Mesendoderm (in vitro differentiated cells): ENCODE data around the gene CDKN1C. TPM values are rescaled to one million over a fixed set of nuclear protein-coding genes. Genes with fewer than 3 reads are reported as not detected.
A peak's percentile ranks its signal among the peaks of the same experiment; 100 is the strongest.

ENCODE experiments used
- DNase-seq: peaks from one replicate; pipeline ENCODE4 v3.0.0; 2013
- H2AK5ac ChIP-seq: 2 replicates; pipeline ENCODE4 v1.6.1; 2013; ENCODE audit warnings: low read length, inconsistent platforms
- H2BK120ac ChIP-seq: 2 replicates; pipeline ENCODE4 v1.6.1; 2013; ENCODE audit warnings: low read depth, mild to moderate bottlenecking, low read length, moderate library complexity, mixed read lengths
- H2BK15ac ChIP-seq: replicated peaks from 2 replicates; pipeline ENCODE4 v1.6.1; 2013; ENCODE audit warnings: low read depth, mild to moderate bottlenecking, moderate library complexity
- H2BK5ac ChIP-seq: 2 replicates; pipeline ENCODE4 v1.6.1; 2013; ENCODE audit warnings: low read length, inconsistent platforms
- H3K18ac ChIP-seq: 2 replicates; pipeline ENCODE4 v1.6.1; 2013; ENCODE audit warnings: mild to moderate bottlenecking, low read length, mixed read lengths
- H3K23ac ChIP-seq: one replicate; pipeline ENCODE4 v1.6.1; 2013; ENCODE audit warnings: low read length
- H3K27ac ChIP-seq: 2 replicates; pipeline ENCODE4 v1.5.1; 2013; ENCODE audit warnings: low read depth, mild to moderate bottlenecking, inconsistent platforms, low read length, moderate library complexity
- H3K27me3 ChIP-seq: 2 replicates; pipeline ENCODE4 v1.6.1; 2013; ENCODE audit warnings: low read length, control low read depth, mild to moderate bottlenecking, inconsistent platforms; ENCODE audit not compliant: insufficient read depth, poor library complexity
- H3K36me3 ChIP-seq: 2 replicates; pipeline ENCODE4 v1.6.1; 2013; ENCODE audit warnings: low read length, inconsistent platforms; ENCODE audit not compliant: control insufficient read depth, insufficient read depth
- H3K4ac ChIP-seq: one replicate; pipeline ENCODE4 v1.6.1; 2013; ENCODE audit warnings: low read depth, mild to moderate bottlenecking, low read length, moderate library complexity
- H3K4me1 ChIP-seq: 2 replicates; pipeline ENCODE4 v1.6.1; 2013; ENCODE audit warnings: low read depth, low read length, inconsistent platforms; ENCODE audit not compliant: control insufficient read depth
- H3K4me2 ChIP-seq: 2 replicates; pipeline ENCODE4 v1.6.1; 2013; ENCODE audit warnings: low read length
- H3K4me3 ChIP-seq: 2 replicates; pipeline ENCODE4 v1.5.1; 2013; ENCODE audit warnings: mild to moderate bottlenecking, low read length
- H3K56ac ChIP-seq: one replicate; pipeline ENCODE4 v1.6.1; 2013; ENCODE audit warnings: low read length
- H3K79me1 ChIP-seq: 2 replicates; pipeline ENCODE4 v1.6.1; 2013; ENCODE audit warnings: low read length, inconsistent platforms
- H3K79me2 ChIP-seq: 2 replicates; pipeline ENCODE4 v1.6.1; 2013; ENCODE audit warnings: mild to moderate bottlenecking, low read length; ENCODE audit not compliant: control insufficient read depth, insufficient read depth
- H3K9ac ChIP-seq: 2 replicates; pipeline ENCODE4 v1.6.1; 2013; ENCODE audit warnings: low read length, inconsistent platforms
- H4K5ac ChIP-seq: one replicate; pipeline ENCODE4 v1.6.1; 2013; ENCODE audit warnings: low read length
- H4K8ac ChIP-seq: one replicate; pipeline ENCODE4 v1.6.1; 2013; ENCODE audit warnings: low read depth, mild to moderate bottlenecking, control low read depth, low read length, moderate library complexity
- WGBS: extraction: QIAGEN DNeasy Blood & Tissue Kit; methylation state at CpG from one replicate; pipeline ENCODE4 v1.1.7; 2013; ENCODE audit warnings: low lambda C conversion rate, missing lambda C conversion rate; ENCODE audit not compliant: insufficient coverage; ENCODE audit errors: extremely low coverage; 5-methylcytosine and 5-hydroxymethylcytosine counted together
- polyA plus RNA-seq, 2 experiments: library from polyadenylated mRNA; stranded (reverse); fragments of 200-250 nt; gene quantifications; one replicate each; pipeline ENCODE4 v1.2.3, GENCODE V29; 2013

CDKN1C gene
- polyA plus RNA-seq (2013, experiment 1 of 2), result 4.1 TPM
- polyA plus RNA-seq (2013, experiment 2 of 2), result 4.4 TPM

- DNase-seq, result peak; percentile 85
- Histone ChIP-seq H3K18ac (peak within 1 kb of the TSS; percentile 60), H2BK5ac (no peak within 1 kb of the TSS), H3K27me3 (peaks cover 5% of the 10 kb centered on the region), H2BK120ac (no peak within 1 kb of the TSS), H3K4me3 (no peak within 1 kb of the TSS), H2BK15ac (no peak within 1 kb of the TSS), H3K36me3 (no peaks in the 10 kb centered on the region), H3K4me2 (peak within 1 kb of the TSS; percentile 55), H3K23ac (peak within 1 kb of the TSS; percentile 3), H3K79me2 (no peaks in the 10 kb centered on the region), H3K56ac (peak within 1 kb of the TSS; percentile 84), H4K8ac (no peak within 1 kb of the TSS), H3K79me1 (no peaks in the 10 kb centered on the region), H4K5ac (no peak within 1 kb of the TSS), H3K4me1 (peaks cover 2% of the 10 kb centered on the region), H3K9ac (peak within 1 kb of the TSS; percentile 73), H2AK5ac (no peak within 1 kb of the TSS), H3K27ac (no peak within 1 kb of the TSS), H3K4ac (no peak within 1 kb of the TSS)
- WGBS, result no CpG with 5 or more reads among the region's 61 CpGs
Observed at GRCh38 chr11:2885678-2886081, at the start of gene CDKN1C. CDKN1C (minus strand) TSS chr11:2885775; CDS start chr11:2885456, 319 bp downstream.

DNA sequence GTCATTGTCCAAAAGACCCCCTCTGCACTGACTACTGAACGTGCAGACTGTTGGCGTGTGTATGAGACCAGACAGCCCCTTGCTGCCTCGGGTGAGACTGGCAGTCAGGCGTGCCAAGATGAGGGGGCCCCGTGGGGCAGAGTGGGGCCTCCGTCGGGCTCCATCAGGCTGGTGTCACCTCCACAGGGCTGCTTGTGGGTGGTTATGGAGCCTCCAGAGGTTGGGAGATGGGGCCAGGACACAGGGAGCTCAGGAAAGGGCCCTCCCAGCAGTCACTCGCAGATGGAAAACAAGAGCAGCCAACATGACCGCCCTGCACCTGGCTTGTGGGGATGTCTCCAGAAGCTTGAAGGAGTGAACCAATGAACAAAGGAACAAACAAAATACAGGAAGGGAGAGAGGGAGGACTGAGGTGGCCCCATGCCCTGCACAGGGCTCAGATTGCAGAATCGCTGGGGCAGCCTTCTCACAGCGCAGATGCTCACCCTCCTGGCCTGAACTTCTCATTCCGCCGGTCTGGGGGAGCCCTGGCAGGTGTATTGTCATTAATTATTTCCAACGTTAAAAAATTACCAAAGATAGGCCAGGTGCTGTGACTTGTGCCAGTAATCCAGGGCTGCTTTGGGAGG lies 49.1 kb upstream of the CDKN1C start:
- no peak overlapping the region for H3K56ac ChIP-seq
- no peak overlapping the region for H3K18ac ChIP-seq
- H2BK5ac ChIP-seq, result no peak overlapping the region
- no peaks in the 10 kb centered on the region for H3K36me3 ChIP-seq
- no peak overlapping the region for H3K23ac ChIP-seq
- no peak overlapping the region for H2BK15ac ChIP-seq
- no peak overlapping the region for H3K4me3 ChIP-seq
- no peak overlapping the region for H2BK120ac ChIP-seq
- no peak overlapping the region for H2AK5ac ChIP-seq
- no peak overlapping the region for H3K9ac ChIP-seq
- no peak overlapping the region for H3K4ac ChIP-seq
- H3K4me1 ChIP-seq, result peaks cover 2% of the 10 kb centered on the region
- H3K27me3 ChIP-seq, result no peaks in the 10 kb centered on the region
- H3K79me1 ChIP-seq, result no peaks in the 10 kb centered on the region
- H4K8ac ChIP-seq, result no peak overlapping the region
- H3K4me2 ChIP-seq, result no peak overlapping the region
- no peaks in the 10 kb centered on the region for H3K79me2 ChIP-seq
- no peak overlapping the region for H3K27ac ChIP-seq
- WGBS, result no CpG with 5 or more reads among the region's 14 CpGs
- DNase-seq, result no peak
- H4K5ac ChIP-seq, result no peak overlapping the region

DNA sequence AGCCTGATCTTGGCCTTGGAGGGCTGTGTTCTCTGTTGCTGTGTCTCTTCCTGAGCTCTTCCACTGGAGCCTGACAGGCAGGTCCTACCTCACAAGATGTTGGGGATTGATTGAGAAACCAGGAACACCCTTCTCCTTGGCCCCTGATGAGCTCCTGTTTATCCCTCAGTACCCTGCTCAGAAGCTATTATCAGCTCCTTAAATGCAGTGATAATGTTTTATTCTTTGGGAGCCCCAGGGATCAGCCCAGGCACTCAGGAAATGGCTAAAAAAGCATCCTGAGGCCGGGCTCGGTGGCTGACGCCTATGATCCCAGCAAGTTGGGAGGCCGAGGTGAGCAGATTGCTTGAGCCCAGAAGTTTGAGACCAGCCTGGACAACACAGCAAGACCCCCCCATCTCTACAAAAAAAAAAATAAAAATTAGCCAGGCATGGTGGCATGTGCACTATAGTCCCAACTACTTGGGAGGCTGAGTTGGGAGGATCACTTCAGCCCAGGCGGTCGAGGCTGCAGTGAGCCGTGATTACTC lies 48.5 kb upstream of the CDKN1C start:
- no peak overlapping the region for H3K4me2 ChIP-seq
- no peak overlapping the region for H3K9ac ChIP-seq
- no peak overlapping the region for H2BK120ac ChIP-seq
- H3K27ac ChIP-seq, result no peak overlapping the region
- no peaks in the 10 kb centered on the region for H3K36me3 ChIP-seq
- no CpG with 5 or more reads among the region's 7 CpGs for WGBS
- H3K79me1 ChIP-seq, result no peaks in the 10 kb centered on the region
- DNase-seq, result peak; percentile 54
- H3K56ac ChIP-seq, result no peak overlapping the region
- H3K4me1 ChIP-seq, result peaks cover 2% of the 10 kb centered on the region
- H2AK5ac ChIP-seq, result no peak overlapping the region
- H4K5ac ChIP-seq, result no peak overlapping the region
- H3K4me3 ChIP-seq, result no peak overlapping the region
- no peaks in the 10 kb centered on the region for H3K79me2 ChIP-seq
- H3K27me3 ChIP-seq, result peaks cover under 1% of the 10 kb centered on the region
- H3K4ac ChIP-seq, result no peak overlapping the region
- no peak overlapping the region for H2BK15ac ChIP-seq
- H4K8ac ChIP-seq, result no peak overlapping the region
- no peak overlapping the region for H3K18ac ChIP-seq
- no peak overlapping the region for H2BK5ac ChIP-seq
- H3K23ac ChIP-seq, result no peak overlapping the region

- H3K9ac ChIP-seq, result no peak overlapping the region
- H3K27ac ChIP-seq, result no peak overlapping the region
- H3K23ac ChIP-seq, result no peak overlapping the region
- H4K8ac ChIP-seq, result no peak overlapping the region
- H3K36me3 ChIP-seq, result no peaks in the 10 kb centered on the region
- no peak overlapping the region for H3K4ac ChIP-seq
- WGBS, result no CpG with 5 or more reads among the region's 12 CpGs
- H3K79me2 ChIP-seq, result no peaks in the 10 kb centered on the region
- no peak overlapping the region for H3K56ac ChIP-seq
- H2AK5ac ChIP-seq, result no peak overlapping the region
- no peak overlapping the region for H2BK5ac ChIP-seq
- peaks cover 2% of the 10 kb centered on the region for H3K27me3 ChIP-seq
- H3K4me1 ChIP-seq, result peaks cover 2% of the 10 kb centered on the region
- H3K79me1 ChIP-seq, result no peaks in the 10 kb centered on the region
- H2BK120ac ChIP-seq, result no peak overlapping the region
- DNase-seq, result peak; percentile 81
- H3K4me2 ChIP-seq, result no peak overlapping the region
- no peak overlapping the region for H3K18ac ChIP-seq
- H4K5ac ChIP-seq, result no peak overlapping the region
- no peak overlapping the region for H3K4me3 ChIP-seq
- H2BK15ac ChIP-seq, result no peak overlapping the region
Observed at GRCh38 chr11:2933375-2934020, 47.9 kb upstream of the CDKN1C start.

- H3K27ac ChIP-seq, result no peak overlapping the region
- no peak overlapping the region for H2BK5ac ChIP-seq
- no peak overlapping the region for H2BK120ac ChIP-seq
- H3K4me1 ChIP-seq, result peaks cover 2% of the 10 kb centered on the region
- peaks cover 6% of the 10 kb centered on the region for H3K27me3 ChIP-seq
- no peak overlapping the region for H3K18ac ChIP-seq
- H3K79me1 ChIP-seq, result no peaks in the 10 kb centered on the region
- H3K9ac ChIP-seq, result no peak overlapping the region
- no peaks in the 10 kb centered on the region for H3K79me2 ChIP-seq
- no peaks in the 10 kb centered on the region for H3K36me3 ChIP-seq
- H3K23ac ChIP-seq, result no peak overlapping the region
- no peak overlapping the region for H3K4ac ChIP-seq
- H4K8ac ChIP-seq, result no peak overlapping the region
- H3K4me3 ChIP-seq, result no peak overlapping the region
- no peak overlapping the region for H4K5ac ChIP-seq
- H3K4me2 ChIP-seq, result no peak overlapping the region
- no peak overlapping the region for H2BK15ac ChIP-seq
- H2AK5ac ChIP-seq, result no peak overlapping the region
- WGBS, result no CpG with 5 or more reads among the region's 15 CpGs
- no peak overlapping the region for H3K56ac ChIP-seq
- no peak for DNase-seq
Observed at GRCh38 chr11:2932850-2933251, 47.3 kb upstream of the CDKN1C start.
